HepG2 (cell line): Measurements from ENCODE around the gene XXYLT1. TPM values are rescaled to one million over a fixed set of nuclear protein-coding genes. Genes with fewer than 3 reads are reported as not detected.

Experiments used
- ATAC-seq: fragments of 200-7000 bp; cut with Tn5 transposase; 3 replicates; pipeline ENCODE4 v1.9.1; 2020; ENCODE audit warnings: mild to moderate bottlenecking, moderate library complexity
- BruUV-seq: library from RNA; stranded (reverse); fragments of 400-500 nt; replicated peaks from 2 replicates; lab custom pipeline; 2021; lab: Mats Ljungman, UMichigan
- CTCF ChIA-PET: fragments of 300-600 bp; formaldehyde crosslinking; extraction: SDS; loops from one replicate; lab custom pipeline; 2021; ENCODE audit warnings: low total read pairs, inconsistent platforms, low intra/inter-chr PET ratio; lab: Yijun Ruan, JAX
- POLR2A ChIA-PET: fragments of 350-600 bp; sonication (Branson Sonifier 250); formaldehyde crosslinking; loops from one replicate; lab custom pipeline; 2020; ENCODE audit warnings: antibody characterized with exemption, inconsistent platforms; lab: Yijun Ruan, JAX
- DNase-seq: peaks from one replicate; pipeline ENCODE4 v3.0.0-alpha.2; 2015; ENCODE audit warnings: low spot score
- FAIRE-seq: peaks from 3 replicates; lab custom pipeline; 2011; peaks lifted over from hg19 to GRCh38; lab: Jason Lieb, UNC
- H2AFZ ChIP-seq: one replicate; pipeline ENCODE4 v1.6.1; 2011; ENCODE audit warnings: low read length, inconsistent platforms
- H3K27ac ChIP-seq: fragments of 300-600 bp; 3 replicates; pipeline ENCODE4 v1.8.0; 2011; ENCODE audit warnings: mixed run types, mild to moderate bottlenecking, mixed read lengths, low read length, inconsistent platforms; ENCODE audit not compliant: insufficient read depth; ENCODE audit errors: extremely low read length
- H3K27me3 ChIP-seq, 2 experiments: fragments of 200-600 bp in 1 of 2; 2 replicates in 1 of 2; 3 replicates in 1 of 2; pipeline versions ENCODE4 v1.6.0 to v1.8.0; 2011; ENCODE audit warnings: low read length in 2 of 2, mild to moderate bottlenecking in 2 of 2, moderate library complexity in 2 of 2, inconsistent platforms in 1 of 2; ENCODE audit not compliant: insufficient read depth in 2 of 2, control insufficient read depth in 1 of 2
- H3K36me3 ChIP-seq, 2 experiments: fragments of 200-600 bp in 1 of 2; replicated peaks in 1 of 2; 2 replicates in 1 of 2; 3 replicates in 1 of 2; pipeline versions ENCODE4 v1.5.1 to v1.8.0; 2011; ENCODE audit warnings: low read length in 2 of 2, inconsistent platforms in 1 of 2; ENCODE audit not compliant: insufficient read depth in 2 of 2, control insufficient read depth in 1 of 2
- H3K4me1 ChIP-seq: 2 replicates; pipeline ENCODE4 v1.5.1; 2012; ENCODE audit warnings: low read length, inconsistent platforms; ENCODE audit not compliant: insufficient read depth
- H3K4me2 ChIP-seq: 2 replicates; pipeline ENCODE4 v1.6.0; 2011; ENCODE audit warnings: low read depth, low read length, inconsistent platforms
- H3K4me3 ChIP-seq, 3 experiments: fragments of 200-600 bp in 1 of 3; sonication (generic), shearing (Covaris generic) in 1 of 3; replicated peaks in 1 of 3; 2 replicates each; pipeline ENCODE4 v1.5.1; 2011 to 2016; ENCODE audit warnings: low read length in 3 of 3, inconsistent platforms in 2 of 3, low read depth in 2 of 3, mild to moderate bottlenecking in 2 of 3, control low read depth in 1 of 3, mixed read lengths in 1 of 3; ENCODE audit not compliant: insufficient read depth in 1 of 3
- H3K79me2 ChIP-seq: one replicate; pipeline ENCODE4 v1.6.1; 2011; ENCODE audit warnings: low read length, inconsistent platforms; ENCODE audit not compliant: insufficient read depth
- H3K9ac ChIP-seq: 2 replicates; pipeline ENCODE4 v1.6.0; 2011; ENCODE audit warnings: mild to moderate bottlenecking, low read depth, low read length, inconsistent platforms; ENCODE audit not compliant: insufficient read depth
- H3K9me3 ChIP-seq: 2 replicates; pipeline ENCODE4 v1.5.1; 2012; ENCODE audit warnings: mild to moderate bottlenecking, low read length
- H4K20me1 ChIP-seq: 2 replicates; pipeline ENCODE4 v1.6.0; 2011; ENCODE audit warnings: inconsistent platforms, mild to moderate bottlenecking, low read length, moderate library complexity; ENCODE audit not compliant: insufficient read depth
- HOXA3 ChIP-seq: sonication (generic); formaldehyde crosslinking; IDR thresholded peaks from 2 replicates; pipeline ENCODE4 v1.5.0; 2020; ENCODE audit warnings: missing genetic modification reagents
- KAT8 ChIP-seq: IDR thresholded peaks from 2 replicates; pipeline ENCODE4 v1.6.1; 2016; ENCODE audit warnings: missing genetic modification reagents, missing compliant biosample characterization
- MEF2D ChIP-seq: sonication (generic); formaldehyde crosslinking; IDR thresholded peaks from 2 replicates; pipeline ENCODE4 v1.5.1; 2020; ENCODE audit warnings: mild to moderate bottlenecking, missing genetic modification reagents
- PAWR ChIP-seq: sonication (generic); formaldehyde crosslinking; IDR thresholded peaks from 2 replicates; pipeline ENCODE4 v1.4.0; 2020; ENCODE audit warnings: missing genetic modification reagents, mild to moderate bottlenecking, borderline replicate concordance
- POGK ChIP-seq: sonication (generic); formaldehyde crosslinking; conservative IDR thresholded peaks from 2 replicates; pipeline ENCODE4 v1.8.0; 2022; ENCODE audit warnings: mild to moderate bottlenecking, moderate library complexity, missing genetic modification reagents
- SP5 ChIP-seq: IDR thresholded peaks from 2 replicates; pipeline ENCODE4 v1.6.1; 2016; ENCODE audit warnings: low read depth, borderline replicate concordance
- TEAD2 ChIP-seq: sonication (generic); formaldehyde crosslinking; IDR thresholded peaks from 2 replicates; pipeline ENCODE4 v1.9.0; 2021; ENCODE audit warnings: missing genetic modification reagents
- TRAFD1 ChIP-seq: sonication (generic); formaldehyde crosslinking; IDR thresholded peaks from 2 replicates; pipeline ENCODE4 v1.5.1; 2020; ENCODE audit warnings: missing genetic modification reagents, mild to moderate bottlenecking, borderline replicate concordance
- ZFAT ChIP-seq: sonication (generic); formaldehyde crosslinking; conservative IDR thresholded peaks from 2 replicates; pipeline ENCODE4 v1.8.1; 2023; ENCODE audit warnings: missing genetic modification reagents, inconsistent platforms
- ZNF747 ChIP-seq: sonication (generic); formaldehyde crosslinking; IDR thresholded peaks from 2 replicates; pipeline ENCODE4 v1.8.1; 2023; ENCODE audit warnings: missing genetic modification reagents, mild to moderate bottlenecking, borderline replicate concordance
- ZNF75D ChIP-seq: sonication (generic); formaldehyde crosslinking; IDR thresholded peaks from 2 replicates; pipeline ENCODE4 v1.8.1; 2023; ENCODE audit warnings: missing genetic modification reagents, mild to moderate bottlenecking, borderline replicate concordance
- ZSCAN21 ChIP-seq: sonication (generic); formaldehyde crosslinking; IDR thresholded peaks from 2 replicates; pipeline ENCODE4 v1.8.0; 2022; ENCODE audit warnings: mild to moderate bottlenecking, missing genetic modification reagents, moderate library complexity, borderline replicate concordance
- WGBS: methylation state at CpG from one replicate; pipeline ENCODE4 v1.1.6; 2017; ENCODE audit warnings: low lambda C conversion rate; 5-methylcytosine and 5-hydroxymethylcytosine counted together
- in situ Hi-C: cut with HindIII; loops from 2 replicates; pipeline ENCODE4 v1.10.0; 2017; ENCODE audit warnings: low pct_unique_long_range_greater_than_20kb; ENCODE audit not compliant: extremely low pct_ligation_motif_present
- intact Hi-C: fragments of 100-400 bp; cut with micrococcal nuclease; formaldehyde crosslinking; loops from one replicate; pipeline ENCODE4 v1.10.0; 2022; ENCODE audit not compliant: unreplicated experiment
- polyA plus RNA-seq, 8 experiments: library from polyadenylated mRNA; depleted of rRNA in 3 of 8; stranded (reverse) in 7 of 8; unstranded in 1 of 8; fragments of >200 nt; fragmentation: Illumina TruSeq in 4 of 8; extraction: Trizol in 4 of 8; gene quantifications; 2 replicates each; pipeline versions ENCODE4 v1.2.1 to v1.2.3, GENCODE V29; 2011 to 2016; ENCODE audit warnings: low read depth in 4 of 8, missing spikeins in 1 of 8, mixed read lengths in 1 of 8; ENCODE audit not compliant: insufficient read depth in 1 of 8
- total RNA-seq, 5 experiments: library from RNA; depleted of rRNA; stranded (reverse); fragments of >200 nt; fragmentation: Illumina TruSeq; extraction: Trizol; gene quantifications; 2 replicates each; pipeline ENCODE4 v1.2.3, GENCODE V29; 2016; ENCODE audit warnings: low read depth in 1 of 5

Gene XXYLT1
- total and polyA plus RNA-seq, 2 of the 13 experiments (the other 11 are each of a cell fraction or from before 2014, with no cell fraction given), result 17.7 to 19.0 TPM

GRCh38 chr3:195087328-195087727, 183.6 kb downstream of the XXYLT1 start:
- in situ Hi-C loops (no loop called here), intact Hi-C loops (no loop called here)
- no peak for FAIRE-seq
- Histone ChIP-seq H3K4me3 (no peak overlapping the region), H3K27me3 (no peaks in the 10 kb centered on the region), H3K4me1 (peaks cover 7% of the 10 kb centered on the region; the same call in 1 of the 2 replicates), H3K27ac (no peak overlapping the region), H3K36me3 (no peaks in the 10 kb centered on the region), H3K4me2 (no peak overlapping the region), H4K20me1 (no peaks in the 10 kb centered on the region), H3K9ac (no peak overlapping the region), H3K79me2 (no peaks in the 10 kb centered on the region), H3K9me3 (no peaks in the 10 kb centered on the region), H2AFZ (no peak overlapping the region)
- CTCF ChIA-PET, result no interaction called here
- BruUV-seq, result no TSS peak
- POLR2A ChIA-PET, result no interaction called here
- 95% methylated on average over 7 of the region's 7 CpGs for WGBS
- ATAC-seq, result peak; percentile 62
- no peak for DNase-seq
- TF ChIP-seq KAT8, result no peak
- TF ChIP-seq ZSCAN21 (CRISPR knock-in tag), result no peak
- TF ChIP-seq HOXA3 (CRISPR knock-in tag), result no peak
- no peak for TF ChIP-seq PAWR (CRISPR knock-in tag)
- no peak for TF ChIP-seq ZNF747 (CRISPR knock-in tag)
- TF ChIP-seq MEF2D (CRISPR knock-in tag), result no peak
- no peak for TF ChIP-seq TRAFD1 (CRISPR knock-in tag)

DNA sequence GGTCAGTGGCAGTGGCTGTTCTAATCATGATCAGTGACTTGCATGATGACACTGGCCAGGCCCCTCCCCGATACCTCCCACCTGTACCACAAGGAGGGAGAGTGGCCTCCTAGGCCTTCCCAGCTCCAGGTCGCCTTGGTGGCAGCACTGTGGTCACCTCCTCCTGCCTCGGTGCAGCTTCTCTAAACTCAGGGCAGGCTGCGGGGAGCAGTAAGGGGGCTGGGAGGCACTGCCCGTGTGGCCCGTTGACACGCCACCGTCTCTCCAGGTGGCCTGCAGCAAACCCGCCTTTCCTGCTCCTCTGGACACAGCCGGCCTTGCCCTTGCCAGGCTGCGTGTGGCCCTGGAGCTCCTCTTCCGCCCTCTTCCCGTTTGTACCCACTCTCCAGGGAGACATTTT, 184.1 kb downstream of the XXYLT1 start:
- no peak for FAIRE-seq
- Histone ChIP-seq H3K27me3 (no peaks in the 10 kb centered on the region), H4K20me1 (no peaks in the 10 kb centered on the region), H3K9me3 (no peaks in the 10 kb centered on the region), H3K4me3 (no peak overlapping the region), H3K36me3 (no peaks in the 10 kb centered on the region), H2AFZ (no peak overlapping the region), H3K4me2 (no peak overlapping the region), H3K9ac (no peak overlapping the region), H3K79me2 (no peaks in the 10 kb centered on the region), H3K27ac (no peak overlapping the region), H3K4me1 (peaks cover 7% of the 10 kb centered on the region; the same call in 1 of the 2 replicates)
- no TSS peak for BruUV-seq
- intact Hi-C loops, result no loop called here
- TF ChIP-seq ZNF75D (CRISPR knock-in tag) (no peak), SP5 (CRISPR knock-in tag) (no peak), TEAD2 (CRISPR knock-in tag) (no peak), ZFAT (no peak), POGK (CRISPR knock-in tag) (no peak)
- 96% methylated on average over 12 of the region's 13 CpGs for WGBS
- DNase-seq, result no peak
- CTCF ChIA-PET, result no interaction called here
- peak; percentile 40; the same call in 2 of the 3 replicates for ATAC-seq
- POLR2A ChIA-PET, result no interaction called here
- in situ Hi-C loops, result no loop called here
